MM.1S (cell line): ENCODE measurements around the gene IL17C.

Source experiments
- EZH2 ChIP-seq: fragments of 300-600 bp; sonication (generic); optimal IDR thresholded peaks from 2 replicates; pipeline ENCODE3; 2017; ENCODE audit warnings: low read depth, mild to moderate bottlenecking, antibody characterized with exemption, low read length, mixed read lengths
- EZH2phosphoT487 ChIP-seq: fragments of 300-600 bp; sonication (generic); IDR thresholded peaks from 2 replicates; pipeline ENCODE4 v1.6.1; 2018; ENCODE audit warnings: antibody characterized with exemption, low read length
- TF ChIP-seq, protein P1 (sequence below): fragments of 300-600 bp; sonication (generic); IDR thresholded peaks from 2 replicates; pipeline ENCODE4 v1.5.1; 2016; ENCODE audit warnings: antibody characterized with exemption, low read length, mixed read lengths

- TF ChIP-seq, protein P1, sequence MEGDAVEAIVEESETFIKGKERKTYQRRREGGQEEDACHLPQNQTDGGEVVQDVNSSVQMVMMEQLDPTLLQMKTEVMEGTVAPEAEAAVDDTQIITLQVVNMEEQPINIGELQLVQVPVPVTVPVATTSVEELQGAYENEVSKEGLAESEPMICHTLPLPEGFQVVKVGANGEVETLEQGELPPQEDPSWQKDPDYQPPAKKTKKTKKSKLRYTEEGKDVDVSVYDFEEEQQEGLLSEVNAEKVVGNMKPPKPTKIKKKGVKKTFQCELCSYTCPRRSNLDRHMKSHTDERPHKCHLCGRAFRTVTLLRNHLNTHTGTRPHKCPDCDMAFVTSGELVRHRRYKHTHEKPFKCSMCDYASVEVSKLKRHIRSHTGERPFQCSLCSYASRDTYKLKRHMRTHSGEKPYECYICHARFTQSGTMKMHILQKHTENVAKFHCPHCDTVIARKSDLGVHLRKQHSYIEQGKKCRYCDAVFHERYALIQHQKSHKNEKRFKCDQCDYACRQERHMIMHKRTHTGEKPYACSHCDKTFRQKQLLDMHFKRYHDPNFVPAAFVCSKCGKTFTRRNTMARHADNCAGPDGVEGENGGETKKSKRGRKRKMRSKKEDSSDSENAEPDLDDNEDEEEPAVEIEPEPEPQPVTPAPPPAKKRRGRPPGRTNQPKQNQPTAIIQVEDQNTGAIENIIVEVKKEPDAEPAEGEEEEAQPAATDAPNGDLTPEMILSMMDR: no peak
- TF ChIP-seq EZH2phosphoT487 (no peak), EZH2 (no peak)
Measured at GRCh38 chr16:88645455-88645854, 7.1 kb downstream of the IL17C start.
